ENCODE measurements around the gene PON1.

The PON1 gene

DNA sequence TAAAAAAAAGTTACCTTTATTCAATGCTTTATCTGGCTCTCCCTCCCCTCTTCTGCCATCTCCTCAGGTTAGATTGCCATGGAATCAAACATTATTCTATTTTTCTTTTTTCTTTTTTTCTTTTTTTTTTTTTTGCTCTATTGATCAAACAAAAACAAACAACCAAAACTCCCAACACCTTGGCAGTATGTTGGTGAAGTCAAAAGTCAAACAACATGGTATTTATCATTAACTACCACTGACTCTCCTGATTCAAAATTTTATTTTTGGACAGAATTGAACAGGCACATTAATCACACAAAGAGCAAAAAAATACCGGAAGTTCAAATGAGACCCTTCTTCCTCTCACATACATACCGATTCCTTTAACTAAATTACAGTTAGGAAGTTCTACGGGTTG lies 6.4 kb downstream of the PON1 start:
- FAIRE-seq, result no peak

DNA sequence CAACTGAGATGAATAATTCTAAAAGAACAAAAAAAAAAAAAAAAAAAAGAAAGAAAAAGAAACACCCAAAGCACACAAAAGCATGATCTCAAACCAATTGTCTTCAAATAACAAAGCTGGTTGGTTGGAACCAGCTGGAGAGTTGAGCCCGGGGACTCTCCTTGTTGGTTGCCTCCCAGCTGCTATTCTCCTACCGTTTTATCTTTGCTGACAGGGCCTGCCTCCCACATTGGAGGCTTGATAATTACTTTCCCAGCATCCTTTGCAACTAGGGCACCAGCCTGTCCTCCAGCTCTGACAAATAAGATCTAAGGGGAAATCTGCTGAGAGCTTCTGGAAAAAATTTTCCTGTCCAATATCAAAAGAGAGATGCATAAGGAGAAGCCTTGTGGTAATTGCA lies 6.8 kb downstream of the PON1 start:
- DNase-seq (ENCODE audit: low spot score) (no peak), FAIRE-seq (no peak)

More for the DNA sequence above, 6.4 kb downstream of the PON1 start:
- DNase-seq (ENCODE audit: low spot score), result no peak

- DNase-seq (ENCODE audit: low spot score), result no peak
- no peak for FAIRE-seq
Measured at GRCh38 chr7:95316588-95316987, 7.7 kb downstream of the PON1 start.

GRCh38 chr7:95312561-95312960 lies 11.8 kb downstream of the PON1 start:
- FAIRE-seq, result no peak

DNA sequence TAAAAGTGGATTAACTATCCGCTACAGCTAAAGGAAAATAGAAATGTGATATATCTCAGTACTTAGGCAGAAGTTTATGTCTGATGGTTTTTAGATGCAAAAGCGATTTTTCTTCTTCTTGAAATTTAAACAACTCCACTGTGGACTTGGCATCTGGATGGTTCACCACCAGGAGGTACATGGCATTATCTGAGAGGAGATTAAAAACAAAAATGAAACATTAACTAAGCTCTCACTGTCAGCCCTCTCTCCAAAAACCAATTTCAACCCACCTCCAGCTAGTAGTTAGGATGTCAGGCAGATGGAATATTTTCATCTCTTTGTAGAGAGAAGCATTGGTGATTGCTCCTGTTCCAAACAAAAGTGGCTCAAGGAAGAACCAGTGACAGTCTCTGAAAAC lies 12.9 kb downstream of the PON1 start:
- DNase-seq (ENCODE audit: low spot score), result no peak
- FAIRE-seq, result no peak

More at GRCh38 chr7:95312561-95312960, 11.8 kb downstream of the PON1 start:
- no peak for DNase-seq (ENCODE audit: low spot score)

GRCh38 chr7:95309951-95310350 lies 14.4 kb downstream of the PON1 start:
- FAIRE-seq, result no peak
- no peak for DNase-seq (ENCODE audit: low spot score)

- no peak for FAIRE-seq
Measured at GRCh38 chr7:95304990-95305389, 19.3 kb downstream of the PON1 start.

DNA sequence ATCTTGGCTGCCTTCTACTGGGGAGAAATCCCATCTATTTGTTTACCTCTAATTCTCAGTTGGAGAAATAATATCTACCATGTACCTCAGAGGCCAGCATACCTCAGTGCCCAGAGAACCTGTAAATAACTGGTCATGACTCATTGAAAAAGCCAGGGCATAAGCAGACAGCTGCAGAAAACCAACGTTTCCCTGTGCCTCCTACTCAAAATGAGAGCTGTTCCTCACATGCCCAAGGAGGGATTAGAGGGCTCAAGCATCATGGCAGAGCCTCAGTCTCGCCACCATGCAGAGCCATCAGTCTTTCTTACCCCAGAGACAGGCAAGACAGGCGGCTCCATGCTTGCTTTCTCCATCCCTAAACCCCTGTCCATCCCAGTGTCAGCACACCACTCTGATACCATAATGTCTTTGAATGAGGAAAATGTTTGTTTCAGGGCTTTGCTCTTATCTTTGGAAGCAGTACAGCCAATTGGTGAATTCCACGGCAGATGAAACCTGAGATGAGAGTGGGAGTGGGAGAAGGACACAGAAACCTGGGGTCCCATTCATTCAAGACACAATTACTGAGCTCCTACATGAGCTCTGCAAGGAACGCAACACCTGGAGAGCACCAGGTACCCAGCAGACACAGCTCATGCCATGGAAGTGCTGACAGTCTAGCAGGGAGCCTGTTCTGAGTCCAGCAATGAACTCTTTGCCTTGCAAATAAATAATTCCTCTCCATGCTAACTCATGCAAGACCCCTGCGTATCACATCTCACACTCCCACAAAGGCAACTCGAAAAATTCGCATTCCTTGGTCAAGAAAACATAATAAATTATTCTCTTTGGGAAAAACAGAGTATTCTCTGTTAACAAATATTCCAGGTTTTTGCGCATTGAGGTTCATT lies 21.1 kb downstream of the PON1 start:
- DNase-seq (ENCODE audit: low spot score), result peak; percentile 28
- FAIRE-seq, result no peak

More at GRCh38 chr7:95304990-95305389, 19.3 kb downstream of the PON1 start:
- DNase-seq (ENCODE audit: low spot score), result no peak

DNA sequence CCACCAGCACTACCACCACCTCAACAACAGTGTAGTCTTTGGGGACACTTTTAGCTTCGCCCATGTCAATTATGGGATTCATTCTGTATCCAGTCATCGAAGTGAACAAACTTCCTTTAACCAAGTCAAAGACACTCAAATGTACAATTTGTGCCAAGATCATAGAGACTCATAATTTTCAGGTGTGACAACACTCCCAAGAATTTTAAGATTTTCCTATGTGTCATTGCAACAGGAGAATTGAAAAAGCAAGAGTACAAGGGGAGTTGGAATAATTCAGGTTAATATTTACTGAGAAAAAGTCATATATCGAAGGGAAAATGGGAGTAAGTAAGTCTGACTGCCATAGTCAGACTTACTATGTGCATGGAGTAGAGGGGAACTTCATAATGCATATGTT lies 26.2 kb downstream of the PON1 start:
- FAIRE-seq (no peak), DNase-seq (ENCODE audit: low spot score) (no peak)

GRCh38 chr7:95297041-95297440 lies 27.3 kb downstream of the PON1 start:
- FAIRE-seq, result no peak
- no peak for DNase-seq (ENCODE audit: low spot score)

DNA sequence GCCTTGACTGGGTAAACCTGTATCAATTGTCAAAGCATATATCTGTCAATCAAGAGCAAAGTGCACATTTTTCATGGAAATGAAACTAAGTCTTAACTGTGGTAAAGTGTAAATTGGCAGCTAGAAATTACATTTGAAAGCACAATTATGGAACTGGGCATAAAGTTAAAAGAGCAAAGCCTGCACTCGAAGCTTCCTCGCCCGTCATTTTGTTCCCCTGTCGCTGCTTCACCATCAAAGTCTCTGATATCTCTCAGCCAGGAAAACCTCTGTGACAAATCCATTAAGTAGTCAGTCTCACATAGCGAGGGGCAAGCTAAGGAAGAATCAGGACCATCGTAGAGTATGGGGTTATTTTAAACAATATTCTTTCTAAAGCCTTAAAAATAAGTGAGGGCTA lies 27.9 kb downstream of the PON1 start:
- FAIRE-seq (no peak), DNase-seq (ENCODE audit: low spot score) (no peak)

DNA sequence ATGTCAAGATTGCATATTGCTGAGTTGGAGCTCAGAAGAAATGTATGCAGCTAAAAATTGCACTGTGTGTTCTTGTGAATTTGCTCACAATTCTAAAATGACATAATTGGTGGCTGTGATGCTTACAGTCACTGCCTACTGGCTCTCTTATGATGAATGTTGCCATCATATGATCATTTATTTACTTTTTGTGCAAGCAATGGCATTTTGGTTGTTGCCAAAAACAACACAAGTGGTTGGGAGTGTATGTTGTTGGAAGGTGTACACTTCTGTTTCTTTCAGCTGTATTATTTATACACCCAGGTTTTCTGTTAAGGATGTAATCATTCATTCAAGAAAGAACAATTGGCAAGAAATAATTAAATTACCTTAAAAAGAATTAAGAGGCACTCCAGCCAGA lies 28.9 kb downstream of the PON1 start:
- no peak for FAIRE-seq
- DNase-seq (ENCODE audit: low spot score), result no peak

DNA sequence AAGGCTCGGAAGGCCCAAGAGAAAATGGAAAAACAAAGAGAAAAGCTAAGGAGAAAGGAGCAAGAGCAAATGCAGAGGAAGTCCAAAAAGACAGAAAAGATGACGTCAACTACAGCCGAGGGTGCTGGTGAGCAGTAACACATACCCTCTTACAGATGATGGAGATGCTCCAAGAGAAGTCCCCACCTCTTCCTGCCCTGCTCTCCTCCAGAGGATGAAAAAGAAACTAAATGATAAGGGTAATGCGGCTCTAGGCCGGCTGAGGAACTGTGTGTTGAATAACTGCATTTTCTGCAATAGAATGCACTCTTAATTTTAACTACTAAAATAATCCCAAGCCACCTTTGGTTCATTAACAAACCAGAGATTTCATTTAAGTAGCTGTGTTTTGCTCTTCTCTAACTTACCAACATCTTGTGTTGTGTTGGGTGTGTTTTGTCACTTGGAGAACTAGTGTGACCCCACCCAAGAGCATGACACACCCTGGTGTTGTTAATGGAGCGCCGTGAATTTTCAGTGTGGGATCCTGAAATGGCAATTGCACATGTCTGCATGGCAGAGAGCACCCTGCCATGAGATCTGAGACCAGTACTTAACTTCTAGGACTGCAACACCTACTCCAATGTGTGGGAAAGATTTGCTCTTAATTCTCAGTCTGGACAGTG lies 34.0 kb downstream of the PON1 start:
- DNase-seq (ENCODE audit: low spot score) (no peak), FAIRE-seq (peak; percentile 42)

DNA sequence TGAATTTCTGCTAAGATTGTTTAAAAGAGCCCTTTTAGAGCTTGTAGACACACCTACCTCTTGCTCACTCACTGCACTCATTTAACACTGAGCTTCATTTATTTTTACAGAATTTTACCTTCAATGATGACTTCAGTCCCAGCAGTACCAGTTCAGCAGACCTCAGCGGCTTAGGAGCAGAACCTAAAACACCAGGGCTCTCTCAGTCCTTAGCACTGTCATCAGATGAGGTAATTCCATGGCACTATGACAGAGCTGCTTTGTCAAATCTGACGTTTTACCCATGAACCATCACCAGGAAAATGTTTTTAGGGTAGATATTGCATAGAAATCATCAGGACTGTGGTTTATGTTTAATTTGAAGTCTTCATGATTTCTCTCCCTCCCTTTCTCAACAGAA lies 38.2 kb downstream of the PON1 start:
- FAIRE-seq (no peak), DNase-seq (ENCODE audit: low spot score) (no peak)

GRCh38 chr7:95279417-95279816 lies 44.9 kb downstream of the PON1 start:
- no peak for FAIRE-seq
- DNase-seq (ENCODE audit: low spot score), result no peak

GRCh38 chr7:95276114-95276513 lies 48.2 kb downstream of the PON1 start:
- FAIRE-seq (no peak), DNase-seq (ENCODE audit: low spot score) (peak; percentile 41)

DNA sequence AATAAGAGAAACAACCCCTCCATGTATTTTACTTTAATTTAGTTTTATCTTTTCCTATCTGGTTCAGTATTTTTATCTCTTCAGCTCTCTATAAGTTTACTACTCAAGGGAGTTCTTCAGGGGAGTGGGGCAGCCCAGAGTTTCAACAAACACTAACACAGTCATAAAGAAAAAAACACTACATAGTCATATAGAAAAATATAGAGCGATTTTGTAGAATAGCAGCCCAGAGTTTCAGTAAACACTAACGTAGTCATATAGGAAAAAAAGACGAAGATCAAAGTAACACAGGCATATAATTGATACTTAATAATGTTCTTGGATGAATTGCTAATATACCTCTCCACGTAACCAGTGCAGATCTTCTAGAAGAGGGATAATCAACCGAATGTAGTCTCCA lies 54.7 kb downstream of the PON1 start:
- no peak for DNase-seq (ENCODE audit: low spot score)
- FAIRE-seq, result no peak

GRCh38 chr7:95267754-95268153 lies 56.6 kb downstream of the PON1 start:
- no peak for DNase-seq (ENCODE audit: low spot score)
- no peak for FAIRE-seq

DNA sequence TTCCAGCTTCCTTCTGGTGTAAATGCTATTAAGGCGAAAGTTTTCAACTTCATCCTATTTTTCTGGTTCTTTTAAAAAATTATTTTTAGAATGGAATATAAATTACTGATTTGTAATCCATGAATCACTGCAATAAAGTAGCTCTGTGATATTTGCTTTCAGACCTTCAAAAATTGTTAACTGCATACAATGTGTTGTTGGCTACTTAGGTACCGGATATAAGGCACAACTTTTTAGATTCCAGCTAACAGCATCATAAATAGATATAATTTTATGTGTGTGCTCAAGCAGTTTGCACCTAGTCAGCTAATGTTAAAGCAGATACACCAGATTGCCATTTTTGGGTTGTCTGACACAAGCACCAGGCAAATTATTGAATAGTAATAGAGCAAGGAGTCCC lies 58.7 kb downstream of the PON1 start:
- DNase-seq (ENCODE audit: low spot score) (no peak), FAIRE-seq (no peak)

GRCh38 chr7:95264363-95264891 lies 59.9 kb downstream of the PON1 start:
- FAIRE-seq, result no peak
- peak; percentile 57 for DNase-seq (ENCODE audit: low spot score)

GRCh38 chr7:95263785-95264362 lies 60.5 kb downstream of the PON1 start:
- FAIRE-seq (peak; percentile 79), DNase-seq (ENCODE audit: low spot score) (no peak)

DNA sequence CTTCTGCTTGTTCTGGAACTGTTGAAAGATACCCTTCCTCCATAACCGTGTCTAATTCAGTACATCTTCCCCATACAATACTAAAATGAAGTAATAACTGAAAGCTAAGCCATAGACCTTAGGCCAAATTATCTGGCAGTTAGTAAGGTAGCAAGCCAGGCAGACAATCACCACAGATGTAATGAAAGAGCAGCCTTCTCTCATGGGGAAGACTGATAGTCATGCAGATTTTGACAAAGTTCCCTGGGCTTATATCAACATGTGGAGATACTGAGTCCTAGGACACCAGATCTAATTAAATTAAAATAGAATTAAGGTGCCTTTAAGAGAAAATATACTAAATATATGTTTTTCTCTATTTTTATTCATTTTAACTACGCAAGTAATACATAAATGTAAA lies 61.5 kb downstream of the PON1 start:
- DNase-seq (ENCODE audit: low spot score) (no peak), FAIRE-seq (no peak)
